Uterus (tissue), 4 donors: ENCODE measurements around the gene PTPN14. TPM values are rescaled to one million over a fixed set of nuclear protein-coding genes. Genes with fewer than 3 reads are reported as not detected.

Experiments used
- DNase-seq, 2 donors: peaks; one replicate each; pipeline ENCODE4 v3.0.0-alpha.2; 2019 to 2020
- H3K27ac ChIP-seq, 2 donors: fragments of 200-600 bp; sonication (generic); 1 replicate in 1 of 2; 2 replicates in 1 of 2; pipeline ENCODE4 v1.5.1; 2016 to 2018
- H3K27me3 ChIP-seq, 2 donors: fragments of 200-600 bp; sonication (generic); one replicate each; pipeline ENCODE4 v1.5.1; 2018 to 2019; ENCODE audit warnings: control low read depth in 1 of 2
- H3K36me3 ChIP-seq, 2 donors: fragments of 200-600 bp; sonication (generic); one replicate each; pipeline ENCODE4 v1.5.1; 2019; ENCODE audit warnings: control low read depth in 1 of 2
- H3K4me1 ChIP-seq, 2 donors: fragments of 200-600 bp; sonication (generic); one replicate each; pipeline ENCODE4 v1.5.1; 2018 to 2019; ENCODE audit warnings: control low read depth in 1 of 2
- H3K4me3 ChIP-seq, 2 donors: fragments of 200-600 bp; sonication (generic); 1 replicate in 1 of 2; 2 replicates in 1 of 2; pipeline ENCODE4 v1.5.1; 2018 to 2019; ENCODE audit warnings: mild to moderate bottlenecking in 1 of 2
- H3K9me3 ChIP-seq, 2 donors: fragments of 200-600 bp; sonication (generic); one replicate each; pipeline ENCODE4 v1.5.1; 2019; ENCODE audit warnings: control low read depth in 1 of 2
- CTCF ChIP-seq, 4 experiments: fragments of 200-600 bp in 2 of 4; fragments of 450-650 bp in 2 of 4; sonication (generic) in 2 of 4; IDR thresholded peaks; one replicate each; pipeline ENCODE4 v1.5.1; 2016 to 2019; ENCODE audit warnings: antibody characterized with exemption in 4 of 4, mild to moderate bottlenecking in 2 of 4, moderate library complexity in 1 of 4
- POLR2A ChIP-seq, 2 donors: fragments of 450-650 bp; IDR thresholded peaks; one replicate each; pipeline ENCODE4 v1.6.1; 2016; ENCODE audit warnings: antibody characterized with exemption in 2 of 2, mild to moderate bottlenecking in 1 of 2, moderate library complexity in 1 of 2
- intact Hi-C: fragments of 100-400 bp; cut with DNase I; formaldehyde crosslinking; loops from one replicate; pipeline ENCODE4 v1.15.1; 2023; ENCODE audit warnings: low total_unique reads
- total RNA-seq, 4 donors: library from RNA; depleted of rRNA in 3 of 4; stranded (reverse); fragments of >200 nt in 3 of 4; gene quantifications; one replicate each; pipeline versions ENCODE4 v1.1.0 to v1.2.4, GENCODE V29; 2014 to 2023
- donor health status: DM: yes; HTN: yes; CAD: no.

PTPN14 gene
- total RNA-seq, 4 donors from 2014 or later, result 13.2 to 78.0 (median 30.9) TPM

GRCh38 chr1:214423045-214423444, 128.4 kb downstream of the PTPN14 start:
- DNase-seq, result no peak
- no peak overlapping the region for H3K4me3 ChIP-seq
- no peaks in the 10 kb centered on the region for H3K9me3 ChIP-seq
- H3K4me1 ChIP-seq, result no peaks in the 10 kb centered on the region
- H3K27ac ChIP-seq, result no peak overlapping the region
- no peak for TF ChIP-seq CTCF (IDR thresholded peaks at IDR 0.05)
- no peak for TF ChIP-seq POLR2A (IDR thresholded peaks at IDR 0.05)
- intact Hi-C loops, result no loop called here
- no peaks in the 10 kb centered on the region for H3K27me3 ChIP-seq
- H3K36me3 ChIP-seq, result no peaks in the 10 kb centered on the region

- no peak for DNase-seq
- H3K36me3 ChIP-seq, result no peaks in the 10 kb centered on the region
- intact Hi-C loops, result no loop called here
- H3K27me3 ChIP-seq, result no peaks in the 10 kb centered on the region
- no peak for TF ChIP-seq CTCF (IDR thresholded peaks at IDR 0.05)
- TF ChIP-seq POLR2A (IDR thresholded peaks at IDR 0.05), result no peak
- no peak overlapping the region for H3K27ac ChIP-seq
- no peaks in the 10 kb centered on the region for H3K9me3 ChIP-seq
- no peaks in the 10 kb centered on the region for H3K4me1 ChIP-seq
- H3K4me3 ChIP-seq, result no peak overlapping the region
Observed at GRCh38 chr1:214422137-214422671, 129.2 kb downstream of the PTPN14 start.

GRCh38 chr1:214420833-214421232, 130.6 kb downstream of the PTPN14 start:
- Histone ChIP-seq H3K9me3 (no peaks in the 10 kb centered on the region), H3K27ac (no peak overlapping the region), H3K27me3 (no peaks in the 10 kb centered on the region), H3K4me3 (no peak overlapping the region), H3K4me1 (no peaks in the 10 kb centered on the region), H3K36me3 (no peaks in the 10 kb centered on the region)
- no peak for TF ChIP-seq CTCF (IDR thresholded peaks at IDR 0.05)
- TF ChIP-seq POLR2A (IDR thresholded peaks at IDR 0.05), result no peak
- DNase-seq, result no peak
- intact Hi-C loops, result no loop called here

GRCh38 chr1:214420341-214420740, 131.1 kb downstream of the PTPN14 start:
- Histone ChIP-seq H3K4me1 (no peaks in the 10 kb centered on the region), H3K36me3 (no peaks in the 10 kb centered on the region), H3K27ac (no peak overlapping the region), H3K4me3 (no peak overlapping the region), H3K27me3 (no peaks in the 10 kb centered on the region), H3K9me3 (no peaks in the 10 kb centered on the region)
- intact Hi-C loops, result no loop called here
- no peak for DNase-seq
- TF ChIP-seq CTCF (IDR thresholded peaks at IDR 0.05) (no peak), POLR2A (IDR thresholded peaks at IDR 0.05) (no peak)

GRCh38 chr1:214419650-214420049, 131.8 kb downstream of the PTPN14 start:
- H3K9me3 ChIP-seq, result no peaks in the 10 kb centered on the region
- no peaks in the 10 kb centered on the region for H3K4me1 ChIP-seq
- no peaks in the 10 kb centered on the region for H3K36me3 ChIP-seq
- no peak overlapping the region for H3K27ac ChIP-seq
- no peak overlapping the region for H3K4me3 ChIP-seq
- no peak for DNase-seq
- intact Hi-C loops, result no loop called here
- no peaks in the 10 kb centered on the region for H3K27me3 ChIP-seq
- TF ChIP-seq CTCF (IDR thresholded peaks at IDR 0.05) (no peak), POLR2A (IDR thresholded peaks at IDR 0.05) (no peak)
